Stimulated activated CD8-positive, alpha-beta memory T cell treated with anti-CD3 and anti-CD28 coated beads, Interleukin-7, amount 100 ng/mL, for 4 hours (primary cell): ENCODE measurements around the gene NIPA2.

ENCODE experiments used
- DNase-seq, 2 donors: peaks; one replicate each; pipeline ENCODE4 v3.0.0-alpha.2; 2020; ENCODE audit warnings: low read depth in 2 of 2

Gene NIPA2

GRCh38 chr15:22877607-22878006, 39.1 kb downstream of the NIPA2 start:
- DNase-seq = no peak

DNA sequence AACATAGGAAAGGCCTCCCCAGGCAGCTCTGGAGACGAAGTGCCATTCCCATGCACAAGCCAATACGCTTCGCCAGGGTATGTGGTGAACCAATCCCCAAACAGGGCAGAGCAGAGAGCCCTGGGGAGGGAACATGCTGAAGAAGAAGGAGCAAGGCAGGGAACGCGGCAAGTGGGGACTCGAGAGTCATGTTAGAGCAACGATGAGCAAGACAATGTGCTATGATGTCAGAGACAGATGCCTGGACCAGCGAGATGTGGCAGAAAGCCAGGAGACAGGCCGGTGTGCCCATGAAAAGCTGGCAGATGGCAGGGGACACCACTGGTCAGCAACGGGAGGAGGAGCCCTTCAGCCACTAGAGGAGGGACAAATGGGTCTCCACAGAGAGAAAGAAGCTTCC, 39.6 kb downstream of the NIPA2 start:
- DNase-seq = no peak

DNA sequence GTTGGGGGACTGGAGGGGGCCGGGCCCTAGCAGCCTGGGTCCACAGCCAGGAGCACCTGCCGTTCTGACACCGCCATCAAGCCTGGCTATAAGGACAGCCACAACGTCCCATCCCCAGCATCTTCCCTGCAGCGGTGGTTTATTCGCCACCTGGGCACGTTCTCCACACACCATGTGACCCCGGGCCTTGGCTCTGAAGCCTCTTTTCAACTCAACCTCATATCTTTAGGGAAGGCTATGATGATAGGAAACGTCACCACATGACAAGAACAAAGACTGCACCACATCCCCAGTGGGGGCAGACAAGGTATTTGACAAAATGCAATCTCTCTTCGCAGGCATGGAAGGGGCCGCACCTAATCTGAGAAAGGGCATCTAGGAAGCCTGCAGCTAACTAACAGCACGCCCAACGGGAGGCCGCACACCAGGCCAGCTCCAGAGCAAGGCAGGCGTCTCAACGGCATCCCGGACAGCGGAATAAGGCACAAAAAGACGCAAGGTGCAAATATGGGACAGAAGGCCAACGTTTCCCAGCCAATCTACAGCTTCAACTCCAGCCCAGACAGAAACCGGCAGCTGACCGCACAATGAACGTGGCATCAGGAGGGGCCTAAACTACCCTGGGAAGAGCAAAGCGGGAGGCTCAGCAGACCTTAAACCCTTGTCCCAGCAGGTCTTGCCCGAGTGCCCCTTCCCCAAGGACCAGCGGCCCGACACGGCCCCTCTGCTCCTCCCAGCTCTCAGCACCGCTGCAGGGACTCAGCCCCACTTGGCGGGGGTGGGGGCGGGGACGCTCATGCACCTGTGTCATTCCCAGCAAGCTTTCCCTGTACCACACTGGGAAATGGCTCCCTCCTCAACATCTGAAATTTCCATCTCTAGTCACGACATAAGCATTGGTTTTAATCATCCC, 41.9 kb downstream of the NIPA2 start:
- no peak for DNase-seq

- DNase-seq = no peak
Observed at GRCh38 chr15:22880981-22881738, 42.7 kb downstream of the NIPA2 start.

GRCh38 chr15:22881739-22882440, 43.4 kb downstream of the NIPA2 start:
- no peak for DNase-seq

GRCh38 chr15:22883196-22883595, 44.7 kb downstream of the NIPA2 start:
- no peak for DNase-seq

- DNase-seq = no peak
Observed at GRCh38 chr15:22884344-22884743, 45.9 kb downstream of the NIPA2 start.

- no peak for DNase-seq
Observed at GRCh38 chr15:22885120-22885519, 46.7 kb downstream of the NIPA2 start.

DNA sequence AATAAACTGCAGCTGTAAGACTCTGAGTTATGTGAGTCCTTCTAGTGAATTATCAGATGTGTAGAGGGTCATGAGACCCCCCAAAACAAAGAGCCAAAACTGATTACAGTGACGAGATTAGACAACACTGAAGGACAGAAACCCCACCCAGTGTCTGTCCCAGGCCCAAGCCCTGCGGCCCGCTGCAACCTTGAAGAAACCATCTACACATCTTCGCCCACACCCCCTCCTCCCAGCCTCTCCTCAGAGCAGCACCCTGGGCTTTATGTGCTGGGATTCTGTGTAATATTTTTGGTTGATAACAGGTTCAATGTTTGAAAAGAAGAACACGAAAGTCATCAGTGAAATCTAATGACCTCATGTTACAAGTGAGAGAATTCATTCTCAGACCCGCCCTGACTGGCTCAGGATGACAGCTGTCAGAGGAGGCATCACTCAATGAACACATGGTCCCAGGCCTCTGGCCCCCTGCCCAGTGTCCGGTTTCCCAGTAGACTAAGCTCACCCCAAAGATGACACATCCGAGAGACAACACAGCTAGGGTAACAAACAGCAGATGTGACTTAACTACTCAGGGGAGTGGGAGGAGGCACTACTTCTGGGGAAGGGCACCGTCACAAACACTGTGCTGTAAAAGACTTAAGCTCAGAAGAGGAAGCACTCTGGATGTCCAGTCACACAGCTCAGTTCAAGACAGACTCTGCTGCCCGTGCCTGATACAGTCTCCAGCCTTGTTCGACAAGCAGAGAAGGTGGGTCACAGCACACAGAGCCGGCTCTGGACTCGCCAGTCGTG, 48.9 kb downstream of the NIPA2 start:
- DNase-seq = no peak

GRCh38 chr15:22888120-22888859, 49.8 kb downstream of the NIPA2 start:
- DNase-seq = no peak

- DNase-seq = no peak
Observed at GRCh38 chr15:22889146-22889818, 50.8 kb downstream of the NIPA2 start.

DNA sequence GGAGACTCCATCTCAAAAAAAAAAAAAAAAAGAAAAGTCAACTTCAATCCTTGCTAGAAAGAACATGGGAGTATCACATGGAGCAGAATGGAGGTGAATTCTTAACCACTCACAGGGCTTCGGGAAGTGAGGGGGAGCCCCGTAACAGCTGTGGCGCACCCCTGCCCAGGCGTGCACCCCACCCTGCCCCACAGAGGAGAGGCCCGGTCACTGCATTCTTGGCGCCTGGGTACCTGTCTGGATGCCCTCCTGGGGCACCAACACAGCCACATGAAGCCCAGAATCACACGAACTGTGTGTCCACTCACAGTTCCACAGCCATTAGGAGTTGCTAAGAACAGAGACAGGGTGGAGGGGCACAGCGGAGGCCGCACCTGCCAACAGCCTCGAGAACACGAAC, 51.8 kb downstream of the NIPA2 start:
- DNase-seq = no peak

DNA sequence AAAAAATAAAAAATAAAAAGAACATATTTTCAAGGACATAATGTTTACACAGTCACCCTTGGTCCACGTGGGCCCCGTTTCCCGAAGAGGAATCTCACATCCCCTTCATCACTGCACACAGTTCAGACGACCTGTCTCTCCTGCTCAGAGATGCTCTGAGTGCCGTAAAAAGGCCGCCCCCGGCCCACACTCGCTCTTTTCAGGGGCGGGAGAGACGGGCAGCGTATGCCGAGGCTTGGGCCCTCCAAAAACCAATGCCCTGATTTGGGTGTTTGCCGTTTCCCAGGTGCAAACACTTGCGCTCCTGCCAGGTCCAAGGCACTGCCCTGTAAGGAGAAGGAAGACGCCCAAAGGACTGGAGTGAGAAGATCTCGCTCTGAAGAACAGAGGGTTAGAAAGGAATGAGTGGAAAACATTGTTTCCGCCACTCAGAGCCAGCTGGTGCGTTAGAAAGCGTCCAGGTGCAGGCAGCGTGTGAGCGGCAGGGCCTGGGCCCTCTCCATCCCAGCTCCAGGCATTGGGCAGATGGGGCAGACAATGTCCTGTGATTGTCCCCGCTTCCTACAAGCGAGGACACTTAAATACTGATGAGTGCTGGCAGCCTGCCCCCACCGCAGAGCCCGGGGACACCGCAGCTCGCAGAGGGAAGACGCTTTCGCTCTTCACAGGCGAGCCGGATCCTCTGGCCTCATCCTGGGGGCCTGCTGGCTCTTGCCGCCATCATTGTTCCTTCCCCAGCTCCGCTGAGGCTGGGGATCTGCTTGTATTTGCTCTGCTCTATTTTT, 53.2 kb downstream of the NIPA2 start:
- no peak for DNase-seq

- DNase-seq = no peak
Observed at GRCh38 chr15:22892333-22892732, 53.9 kb downstream of the NIPA2 start.

- no peak for DNase-seq
Observed at GRCh38 chr15:22893081-22893480, 54.6 kb downstream of the NIPA2 start.

DNA sequence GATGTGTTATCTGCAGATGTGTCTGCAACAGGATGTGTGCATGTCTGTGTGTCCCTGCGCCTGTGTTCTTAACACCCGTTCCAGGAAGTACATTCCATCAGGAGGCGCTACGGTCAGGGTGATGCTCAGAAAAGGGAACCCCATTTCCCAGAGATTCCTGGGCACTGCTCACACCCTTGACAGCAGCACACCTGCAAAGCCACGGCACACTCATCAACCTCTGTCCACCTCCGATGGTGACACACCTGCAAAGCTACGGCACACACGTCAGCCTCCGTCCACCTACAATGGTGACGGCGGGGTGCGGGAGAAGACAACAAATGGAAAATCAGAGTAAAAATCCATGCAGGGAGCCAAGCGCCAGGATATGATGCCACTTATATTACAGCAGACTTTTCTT, 55.4 kb downstream of the NIPA2 start:
- DNase-seq = no peak

DNA sequence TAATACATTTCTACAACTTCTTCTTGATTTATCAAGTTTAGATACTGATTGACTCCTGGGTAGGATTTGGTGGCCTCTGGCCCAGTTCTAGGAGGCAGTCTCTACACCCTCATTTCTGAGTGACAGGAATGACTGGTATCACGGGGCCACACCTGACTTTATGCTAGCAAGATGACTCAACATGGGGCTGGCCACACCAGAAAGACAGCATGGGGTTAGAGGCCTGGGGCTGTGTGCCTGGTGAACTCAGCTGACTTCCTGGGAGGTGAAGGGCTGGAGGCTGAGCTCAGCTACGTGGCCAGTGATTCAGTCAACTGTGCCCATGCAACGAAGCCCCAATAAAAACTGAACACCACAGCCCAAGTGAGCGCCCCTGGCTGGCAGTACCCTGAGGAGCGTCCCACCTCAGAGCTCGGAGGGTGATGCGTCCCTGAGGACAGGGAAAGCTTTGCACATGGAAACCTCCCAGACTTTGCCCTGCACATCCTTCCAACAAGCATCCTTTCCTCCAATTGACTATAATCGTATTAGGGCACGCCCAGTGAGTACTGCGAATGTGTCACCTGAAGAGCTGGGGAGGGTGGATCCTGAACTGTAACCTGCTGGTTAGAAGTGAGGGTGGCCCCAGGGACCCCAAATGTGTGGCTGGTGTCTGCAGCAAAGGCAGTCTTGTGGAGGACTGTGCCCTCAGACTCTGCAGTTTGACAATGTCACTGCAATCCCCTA, 57.2 kb downstream of the NIPA2 start:
- no peak for DNase-seq

- no peak for DNase-seq
Observed at GRCh38 chr15:22902046-22902445, 63.6 kb downstream of the NIPA2 start.

DNA sequence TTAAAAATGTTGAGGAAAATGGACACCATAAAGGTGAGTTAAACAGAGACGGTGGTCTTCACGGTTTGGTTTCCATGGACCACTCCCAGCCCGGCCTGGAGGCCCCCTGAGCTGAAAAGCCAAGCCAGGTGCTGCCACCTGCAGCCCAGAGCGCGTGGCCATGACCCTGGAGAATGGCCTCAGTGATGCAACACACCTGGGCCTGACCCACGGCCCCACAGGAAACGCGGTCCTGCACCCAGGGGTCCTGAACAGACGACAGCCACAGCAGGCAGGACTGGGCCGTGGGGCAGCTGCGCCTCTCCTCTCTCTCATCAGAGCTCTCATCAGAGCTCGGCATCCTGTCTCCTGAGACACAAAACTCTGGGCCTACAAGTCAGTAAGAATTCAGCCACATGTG, 64.1 kb downstream of the NIPA2 start:
- DNase-seq = no peak
